Liver (tissue), 3 donors: ENCODE measurements around the gene YPEL5.

Experiments
- CTCF ChIP-seq: fragments of 150-350 bp; IDR thresholded peaks from 2 replicates; pipeline ENCODE4 v1.5.1; 2017; ENCODE audit warnings: improper control_type of control experiment, low read depth, low read length; ENCODE audit not compliant: missing input control
- JUND ChIP-seq, 2 donors: IDR thresholded peaks; 2 replicates each; pipeline ENCODE4 v1.6.1; 2016; ENCODE audit warnings: antibody characterized with exemption in 2 of 2
- REST ChIP-seq: IDR thresholded peaks from 2 replicates; pipeline ENCODE4 v1.6.1; 2016; ENCODE audit warnings: antibody characterized with exemption, mild to moderate bottlenecking
- donor health status: healthy.
- donor health status: healthy.

- TF ChIP-seq JUND (IDR thresholded peaks at IDR 0.05): no peak
- TF ChIP-seq CTCF: no peak
- no peak for TF ChIP-seq REST
Observed at GRCh38 chr2:30194421-30194820, 47.6 kb downstream of the YPEL5 start.
